GM12865 (cell line): ENCODE measurements around the gene HPGDS.
A peak's percentile ranks its signal among the peaks of the same experiment; 100 is the strongest.

Source experiments
- DNase-seq: peaks from one replicate; pipeline ENCODE4 v3.0.0; 2010; ENCODE audit warnings: low read depth
- H3K4me3 ChIP-seq: 2 replicates; pipeline ENCODE4 v1.5.1; 2011; ENCODE audit warnings: mild to moderate bottlenecking, low read depth, low read length, control low read depth
- CTCF ChIP-seq: IDR thresholded peaks from 2 replicates; pipeline ENCODE4 v1.5.1; 2011; ENCODE audit warnings: low read length, control low read depth, low read depth, inconsistent platforms; ENCODE audit not compliant: insufficient read depth; ENCODE audit errors: missing control alignments

Gene HPGDS

GRCh38 chr4:94277534-94277933 is 65.1 kb downstream of the HPGDS start:
- no peak for DNase-seq
- no peak for TF ChIP-seq CTCF
- no peak overlapping the region for H3K4me3 ChIP-seq

- DNase-seq = no peak
- no peak overlapping the region for H3K4me3 ChIP-seq
- no peak for TF ChIP-seq CTCF
Measured at GRCh38 chr4:94276204-94276603, 66.4 kb downstream of the HPGDS start.

GRCh38 chr4:94274912-94275311 is 67.7 kb downstream of the HPGDS start:
- DNase-seq = no peak
- TF ChIP-seq CTCF = no peak
- no peak overlapping the region for H3K4me3 ChIP-seq

GRCh38 chr4:94271248-94271647 is 71.4 kb downstream of the HPGDS start:
- TF ChIP-seq CTCF = no peak

GRCh38 chr4:94267037-94267436 is 75.6 kb downstream of the HPGDS start:
- no peak for DNase-seq
- no peak for TF ChIP-seq CTCF
- no peak overlapping the region for H3K4me3 ChIP-seq

More at GRCh38 chr4:94271248-94271647, 71.4 kb downstream of the HPGDS start:
- no peak overlapping the region for H3K4me3 ChIP-seq
- no peak for DNase-seq

GRCh38 chr4:94262163-94263016 is 80.2 kb downstream of the HPGDS start:
- no peak for DNase-seq
- no peak for TF ChIP-seq CTCF
- H3K4me3 ChIP-seq = no peak overlapping the region

GRCh38 chr4:94256828-94257227 is 85.8 kb downstream of the HPGDS start:
- DNase-seq = no peak
- TF ChIP-seq CTCF = peak; percentile 16
- H3K4me3 ChIP-seq = no peak overlapping the region
